Measurements from ENCODE around the gene FAM24A. TPM values are rescaled to one million over a fixed set of nuclear protein-coding genes. Genes with fewer than 3 reads are reported as not detected.
"Not testable (repeated sequence)": the region's sequence is repeated elsewhere in the genome, so short reads cannot be mapped to it uniquely, and the experiment has no call there.

FAM24A gene
- total RNA-seq, 1 experiment from 2014 or later, result not detected

GRCh38 chr10:122882766-122883165, 27.6 kb upstream of the FAM24A start:
- Histone ChIP-seq H3K4me1 (peaks cover 3% of the 10 kb centered on the region; the same call in 1 of the 2 replicates), H3K27me3 (no peaks in the 10 kb centered on the region), H3K36me3 (no peaks in the 10 kb centered on the region), H3K9me3 (replicated peaks) (no peaks in the 10 kb centered on the region), H3K27ac (no peak overlapping the region), H3K4me3 (no peak overlapping the region)
- DNase-seq, result no peak

DNA sequence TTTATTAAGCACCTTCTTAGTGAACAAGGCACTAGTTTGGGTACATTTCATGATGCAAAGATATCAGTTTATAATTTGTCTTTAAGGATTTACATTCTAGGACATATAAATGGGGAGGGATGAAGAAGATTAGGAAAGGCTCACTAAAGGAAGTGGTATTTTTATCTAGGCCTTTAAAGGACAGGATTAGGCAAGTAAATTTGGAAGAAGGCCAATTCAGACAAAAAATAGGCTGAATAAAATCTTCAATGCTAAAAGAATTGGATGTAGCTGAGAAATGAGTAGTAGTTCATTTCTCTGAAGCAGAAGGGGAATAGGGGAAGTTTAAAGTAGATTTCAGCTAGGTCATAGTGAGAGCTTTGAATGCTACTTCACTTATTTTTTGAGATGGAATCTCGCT, 26.2 kb upstream of the FAM24A start:
- Histone ChIP-seq H3K27me3 (no peaks in the 10 kb centered on the region), H3K9me3 (replicated peaks) (no peaks in the 10 kb centered on the region), H3K36me3 (no peaks in the 10 kb centered on the region), H3K4me1 (no peaks in the 10 kb centered on the region), H3K4me3 (no peak overlapping the region), H3K27ac (no peak overlapping the region)
- no peak for DNase-seq

- no peaks in the 10 kb centered on the region for H3K27me3 ChIP-seq
- no peak for DNase-seq
- no peak overlapping the region for H3K4me3 ChIP-seq
- no peaks in the 10 kb centered on the region for H3K36me3 ChIP-seq
- no peak overlapping the region for H3K27ac ChIP-seq
- no peaks in the 10 kb centered on the region for H3K9me3 ChIP-seq (replicated peaks)
- no peaks in the 10 kb centered on the region for H3K4me1 ChIP-seq
Observed at GRCh38 chr10:122894261-122894944, 16.0 kb upstream of the FAM24A start.

DNA sequence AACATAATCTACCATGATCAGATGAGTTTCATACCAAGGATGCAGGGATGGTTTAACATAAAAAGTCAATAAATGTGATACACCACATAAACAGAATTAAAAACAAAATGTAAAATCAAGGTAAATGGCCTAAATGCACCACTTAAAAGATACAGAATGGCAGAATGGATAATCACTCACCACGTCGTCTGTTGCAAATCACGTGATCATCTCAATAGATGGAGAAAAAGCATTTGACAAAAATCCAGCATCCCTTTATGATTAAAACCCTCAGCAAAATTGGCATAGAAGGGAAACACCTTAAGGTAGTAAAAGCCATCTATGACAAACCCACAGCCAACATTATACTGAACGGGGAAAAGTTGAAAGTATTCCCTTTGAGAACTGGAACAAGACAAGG, 6.5 kb upstream of the FAM24A start:
- not testable (repeated sequence) for H3K4me1 ChIP-seq; H3K9me3 ChIP-seq (replicated peaks); DNase-seq; H3K4me3 ChIP-seq; H3K27me3 ChIP-seq; H3K27ac ChIP-seq; H3K36me3 ChIP-seq

DNA sequence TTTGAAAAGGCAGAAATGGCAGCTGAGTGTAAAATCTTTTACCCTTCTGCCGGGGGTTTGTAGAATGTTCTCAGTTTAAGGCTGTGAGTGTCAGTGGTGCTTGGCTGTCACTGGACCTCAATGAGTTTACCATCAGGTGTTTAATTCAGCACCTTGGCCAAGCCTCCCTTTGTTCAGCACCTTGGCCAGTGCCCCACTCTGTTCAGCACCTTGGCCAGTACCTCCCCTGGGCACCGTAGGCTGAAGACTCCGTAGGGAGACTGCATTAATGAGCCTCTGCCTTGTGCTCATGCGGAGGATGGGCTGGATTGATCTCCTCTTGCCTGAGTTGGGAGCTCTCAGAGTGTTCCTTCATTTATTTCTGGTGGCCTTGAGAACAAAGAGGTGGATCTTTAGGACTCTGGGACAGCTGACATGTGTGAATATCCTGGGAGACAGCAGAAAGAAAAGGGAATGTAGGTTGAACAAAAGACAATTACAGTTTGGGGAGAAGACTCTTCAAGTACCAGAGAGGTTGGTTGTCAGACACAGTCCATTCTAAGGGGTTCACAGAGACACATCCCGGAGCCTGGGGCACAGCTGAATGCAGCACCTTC, 1.6 kb downstream of the FAM24A start:
- peak; percentile 45 to 77 for DNase-seq
- Histone ChIP-seq H3K27me3 (no peaks in the 10 kb centered on the region), H3K4me1 (no peaks in the 10 kb centered on the region), H3K4me3 (no peak overlapping the region), H3K9me3 (replicated peaks) (no peaks in the 10 kb centered on the region), H3K27ac (no peak overlapping the region), H3K36me3 (no peaks in the 10 kb centered on the region)

DNA sequence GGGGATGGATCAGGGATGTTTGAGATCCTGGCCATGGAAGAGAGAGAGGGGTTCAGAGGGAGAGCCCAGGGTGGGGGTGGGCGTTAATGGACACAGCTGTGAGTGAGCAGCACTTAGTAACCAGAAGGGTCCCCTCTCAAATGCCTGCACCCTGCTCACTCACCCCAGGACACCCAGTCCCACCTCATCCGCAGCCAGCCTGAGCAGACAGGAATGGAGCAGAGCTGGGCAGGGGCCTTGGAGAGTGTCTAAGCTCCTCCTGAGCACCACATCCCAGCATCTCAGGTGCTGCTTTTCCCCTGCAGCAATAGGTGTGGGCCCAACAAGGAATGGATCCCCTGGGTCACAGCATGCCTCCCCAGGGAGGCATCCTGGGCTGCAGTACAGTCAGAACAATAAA, 5.3 kb downstream of the FAM24A start:
- H3K4me3 ChIP-seq, result no peak overlapping the region
- H3K36me3 ChIP-seq, result no peaks in the 10 kb centered on the region
- H3K27ac ChIP-seq, result no peak overlapping the region
- no peaks in the 10 kb centered on the region for H3K27me3 ChIP-seq
- DNase-seq, result no peak
- no peaks in the 10 kb centered on the region for H3K4me1 ChIP-seq
- 0 out of 2 replicates have a peak, but pooled peaks cover 2% of the 10 kb centered on the region for H3K9me3 ChIP-seq (replicated peaks)

DNA sequence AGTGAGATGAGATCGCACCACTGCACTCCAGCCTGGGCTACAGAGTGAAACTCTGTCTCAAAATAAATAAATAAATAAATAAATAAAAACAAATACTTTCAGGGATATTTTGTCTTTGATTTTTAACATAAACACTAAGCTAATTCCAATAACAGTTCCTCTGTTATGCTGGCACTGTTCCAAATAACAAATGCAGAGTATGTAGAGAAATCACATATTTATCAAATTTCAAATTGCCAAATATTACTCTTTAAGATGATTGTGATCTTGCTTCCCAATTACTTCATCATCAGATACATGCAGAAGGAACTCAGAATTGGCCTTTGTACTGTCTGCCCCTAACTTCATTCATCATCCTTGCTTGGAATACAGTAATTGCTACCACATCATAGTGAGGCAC, 19.7 kb downstream of the FAM24A start:
- H3K36me3 ChIP-seq, result peaks cover 5% of the 10 kb centered on the region
- no peak overlapping the region for H3K4me3 ChIP-seq
- H3K4me1 ChIP-seq, result no peaks in the 10 kb centered on the region
- no peak for DNase-seq
- H3K9me3 ChIP-seq (replicated peaks), result no peaks in the 10 kb centered on the region
- no peak overlapping the region for H3K27ac ChIP-seq
- no peaks in the 10 kb centered on the region for H3K27me3 ChIP-seq

DNA sequence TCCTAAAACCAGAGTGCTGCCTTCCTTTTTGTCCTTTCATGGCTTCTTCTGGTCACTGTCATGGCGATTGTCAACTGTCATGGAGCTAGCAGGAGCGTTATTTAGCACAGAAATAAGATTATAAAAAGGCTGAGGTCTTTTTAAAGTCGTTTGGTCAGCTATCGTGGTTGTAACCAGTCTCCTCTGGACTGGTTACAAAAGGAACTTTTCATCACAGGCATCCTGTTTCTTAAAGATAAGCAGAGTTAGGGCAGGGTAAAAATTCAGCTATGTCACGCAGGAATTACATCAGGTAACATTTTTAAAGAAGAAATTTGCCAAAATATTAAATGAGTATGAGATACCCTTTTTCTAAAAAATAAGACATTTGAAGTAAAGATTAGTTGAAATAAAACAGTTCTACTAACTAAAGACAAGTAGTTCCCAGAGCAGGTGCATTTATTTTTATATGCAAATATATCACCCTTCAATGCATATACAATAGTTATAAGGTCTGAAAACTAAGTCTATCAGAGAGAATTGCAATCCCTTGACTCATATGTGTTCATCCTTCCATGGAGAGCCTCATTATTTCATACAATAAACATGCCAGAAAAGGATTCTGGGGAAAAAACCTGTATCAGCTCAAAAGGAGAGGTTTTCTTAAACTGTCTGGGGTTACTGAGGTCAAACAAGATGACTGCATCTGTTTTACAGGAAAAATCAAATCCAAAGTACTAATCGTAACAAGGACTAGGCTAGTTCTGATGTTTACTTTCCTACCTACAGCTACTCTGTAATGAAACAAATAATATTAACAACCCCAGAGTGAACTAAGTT, 20.9 kb downstream of the FAM24A start:
- H3K4me3 ChIP-seq, result no peak overlapping the region
- H3K4me1 ChIP-seq, result no peaks in the 10 kb centered on the region
- no peak overlapping the region for H3K27ac ChIP-seq
- H3K36me3 ChIP-seq, result peaks cover 16% of the 10 kb centered on the region
- H3K27me3 ChIP-seq, result no peaks in the 10 kb centered on the region
- DNase-seq, result no peak
- no peaks in the 10 kb centered on the region for H3K9me3 ChIP-seq (replicated peaks)

DNA sequence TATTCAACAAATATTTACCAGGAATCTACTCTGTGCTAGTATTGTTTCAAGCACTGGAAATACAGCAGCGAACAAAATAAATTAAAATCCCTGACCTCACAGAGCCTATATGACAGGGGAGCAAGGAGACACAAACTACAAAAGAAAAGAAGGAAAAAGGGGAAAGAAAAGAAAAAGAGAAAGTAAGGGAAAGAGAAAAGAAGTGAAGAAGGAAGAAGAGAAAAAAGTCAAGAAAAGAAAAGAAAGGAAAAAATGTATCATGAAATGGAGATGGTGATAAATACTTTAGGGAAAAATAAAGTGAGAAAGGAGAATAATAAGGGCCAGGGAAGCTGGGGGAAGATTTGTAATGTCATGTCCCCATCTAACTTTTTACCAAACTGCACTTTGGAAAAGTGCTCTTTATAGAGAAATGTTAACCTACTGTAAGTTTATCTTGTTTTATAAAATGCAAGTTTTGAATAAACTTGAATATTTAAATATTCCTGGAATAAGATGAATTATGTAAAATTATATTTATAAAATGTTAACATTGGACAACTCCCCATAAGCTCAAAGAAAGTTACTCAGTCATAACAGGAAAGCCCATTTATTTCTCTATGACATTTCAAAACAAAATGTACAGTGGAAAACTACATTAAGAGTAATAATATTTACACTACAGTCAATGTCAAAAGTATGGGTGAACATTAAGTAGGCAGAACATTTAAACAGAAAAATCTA, 28.9 kb downstream of the FAM24A start:
- Histone ChIP-seq H3K36me3 (peaks cover 37% of the 10 kb centered on the region), H3K9me3 (replicated peaks) (no peaks in the 10 kb centered on the region), H3K4me3 (no peak overlapping the region), H3K27me3 (no peaks in the 10 kb centered on the region), H3K27ac (no peak overlapping the region), H3K4me1 (no peaks in the 10 kb centered on the region)
- DNase-seq, result no peak

DNA sequence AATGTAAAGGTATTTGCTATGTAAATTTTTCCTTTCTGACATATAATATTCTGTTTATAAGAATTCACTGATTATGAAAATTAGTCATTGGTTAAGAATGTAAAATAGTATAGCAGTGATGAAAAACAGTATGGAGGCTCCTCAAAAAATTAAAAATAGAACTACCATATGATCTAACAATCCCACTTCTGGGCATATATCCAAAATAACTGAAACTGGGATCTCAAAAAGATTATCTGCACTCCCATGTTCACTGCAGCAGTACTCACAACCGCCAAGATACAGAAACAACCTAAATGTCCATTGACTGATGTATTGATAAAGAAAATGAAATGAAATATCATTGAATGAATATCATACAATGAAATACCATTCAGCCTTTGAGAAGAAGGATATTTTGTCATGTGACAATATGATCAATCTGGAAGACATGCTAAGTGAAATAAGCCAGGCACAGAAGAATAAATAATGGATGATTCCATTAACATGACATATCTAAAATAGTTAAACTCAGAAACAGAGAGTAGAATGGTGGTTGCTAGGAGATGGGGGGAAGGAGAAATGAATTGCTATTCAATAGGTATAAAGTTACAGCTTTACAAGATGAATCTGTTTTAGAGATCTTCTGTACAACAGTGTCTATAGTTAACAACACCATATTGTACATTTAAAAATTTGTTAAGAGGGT, 29.6 kb downstream of the FAM24A start:
- Histone ChIP-seq H3K4me3 (no peak overlapping the region), H3K4me1 (no peaks in the 10 kb centered on the region), H3K9me3 (replicated peaks) (no peaks in the 10 kb centered on the region), H3K27ac (no peak overlapping the region), H3K36me3 (peaks cover 36% of the 10 kb centered on the region), H3K27me3 (no peaks in the 10 kb centered on the region)
- DNase-seq, result no peak

DNA sequence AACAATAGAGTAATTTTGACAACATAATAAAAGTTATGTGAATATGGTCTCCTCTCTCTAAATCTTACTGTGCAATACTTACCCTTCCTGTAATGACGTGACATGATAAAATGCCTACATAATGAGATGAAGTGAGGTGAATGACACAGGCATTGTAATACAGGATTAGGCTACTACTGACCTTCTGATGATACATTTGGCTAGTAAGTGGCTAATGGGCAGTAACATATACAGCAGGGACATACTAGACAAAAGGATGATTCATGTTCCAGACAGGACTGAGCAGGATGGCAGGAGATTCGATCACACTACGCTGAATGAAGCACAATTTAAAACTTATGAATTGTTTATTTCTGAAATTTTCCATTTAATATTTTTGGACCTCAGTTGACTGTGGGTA, 38.9 kb downstream of the FAM24A start:
- no peaks in the 10 kb centered on the region for H3K9me3 ChIP-seq (replicated peaks)
- H3K27ac ChIP-seq, result no peak overlapping the region
- peaks cover 16% of the 10 kb centered on the region for H3K36me3 ChIP-seq
- no peaks in the 10 kb centered on the region for H3K27me3 ChIP-seq
- no peak for DNase-seq
- no peaks in the 10 kb centered on the region for H3K4me1 ChIP-seq
- no peak overlapping the region for H3K4me3 ChIP-seq

DNA sequence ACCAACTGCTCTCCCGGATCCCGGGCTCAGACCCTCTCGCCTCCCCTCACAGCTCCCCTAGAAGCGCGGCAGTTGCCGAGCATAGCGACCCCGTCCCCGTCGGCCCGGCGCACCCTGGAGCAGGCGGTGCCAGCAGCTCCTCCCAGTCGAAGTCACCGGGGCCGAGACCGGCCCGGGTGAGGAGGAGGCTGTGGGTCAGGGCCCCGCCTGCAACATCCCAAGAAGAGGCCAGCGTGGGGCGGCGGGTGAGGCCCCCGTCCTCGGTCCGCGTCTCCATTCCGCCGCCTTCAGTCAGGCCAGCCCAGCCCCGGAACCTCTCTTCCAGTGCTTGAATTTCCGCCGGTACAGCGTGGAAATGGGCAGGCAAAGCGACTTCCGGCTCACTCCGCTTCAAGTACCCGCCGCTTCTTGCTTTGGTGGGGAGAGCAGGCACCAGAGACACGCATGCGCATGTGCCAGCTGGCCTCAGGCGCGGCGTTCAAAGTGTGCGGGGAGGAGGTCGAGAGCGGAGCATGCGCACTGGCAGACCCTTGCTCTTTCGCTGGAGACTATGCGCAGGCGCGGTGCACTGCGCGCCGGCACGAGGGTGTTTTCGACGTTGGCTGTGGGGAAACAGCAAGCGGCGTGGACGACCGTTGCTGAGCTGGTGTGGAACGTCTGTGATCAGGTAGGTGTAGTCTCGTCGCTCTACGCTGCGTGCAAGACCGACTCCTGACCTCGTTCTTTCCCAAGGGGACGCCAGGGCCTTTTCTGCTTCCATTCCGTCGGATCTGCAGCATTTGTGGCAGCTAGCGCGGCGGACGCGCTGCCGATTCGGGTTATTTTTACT, 43.7 kb downstream of the FAM24A start, which contains the start of gene C10orf88:
Gene C10orf88 (minus strand): TSS at position 326 of the 829 bp plus-strand sequence. CDS start 49 bp downstream, at position 277.
- peak; percentile 97 to 98 for DNase-seq
- Histone ChIP-seq H3K27me3 (no peaks in the 10 kb centered on the region), H3K27ac (peak within 1 kb of the TSS; percentile 69), H3K4me3 (peak within 1 kb of the TSS; percentile 90), H3K36me3 (peaks cover 2% of the 10 kb centered on the region; the same call in 1 of the 2 replicates), H3K9me3 (replicated peaks) (no peaks in the 10 kb centered on the region), H3K4me1 (no peaks in the 10 kb centered on the region)

GRCh38 chr10:122954731-122955050, 44.3 kb downstream of the FAM24A start:
- DNase-seq, result no peak
- Histone ChIP-seq H3K4me3 (peak overlapping the region; percentile 90), H3K4me1 (no peaks in the 10 kb centered on the region), H3K27ac (no peak overlapping the region), H3K9me3 (replicated peaks) (no peaks in the 10 kb centered on the region), H3K36me3 (no peaks in the 10 kb centered on the region), H3K27me3 (no peaks in the 10 kb centered on the region)

DNA sequence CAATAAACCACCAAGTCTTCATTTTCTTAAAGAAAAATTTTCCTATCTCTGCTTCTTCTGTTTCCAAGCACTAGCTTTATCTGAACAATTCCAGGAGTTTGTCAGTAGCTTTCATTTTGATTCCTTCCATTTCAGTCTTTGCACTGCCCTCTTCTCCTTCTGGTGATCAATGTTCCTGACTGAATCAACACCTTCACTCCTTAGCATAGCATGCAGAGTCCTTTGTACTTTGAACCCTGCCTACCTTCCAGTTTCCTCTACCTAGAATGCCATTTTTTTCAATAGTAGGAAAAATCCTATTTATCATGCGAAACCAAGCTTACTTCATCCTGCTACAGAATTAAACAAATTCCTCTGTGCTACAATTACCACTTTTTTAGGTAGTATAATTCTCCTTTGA, 45.5 kb downstream of the FAM24A start:
- DNase-seq, result no peak
- Histone ChIP-seq H3K9me3 (replicated peaks) (no peaks in the 10 kb centered on the region), H3K4me3 (no peak overlapping the region), H3K36me3 (no peaks in the 10 kb centered on the region), H3K27me3 (no peaks in the 10 kb centered on the region), H3K4me1 (no peaks in the 10 kb centered on the region), H3K27ac (no peak overlapping the region)
